Measurements from ENCODE around the gene PDK4.

- no peak for TF ChIP-seq E4F1 (IDR thresholded peaks at IDR 0.05; ENCODE audit: borderline replicate concordance, partially characterized antibody)
- no peak for TF ChIP-seq CTCF (IDR thresholded peaks at IDR 0.05 in 2 of 3, conservative IDR thresholded peaks at IDR 0.05 in 1 of 3; ENCODE audit: control insufficient read depth in 2 of 3, extremely low read depth in 1 of 3, insufficient read depth in 1 of 3, low read depth in 3 of 3, low read length in 3 of 3)
- no peak for TF ChIP-seq POLR2AphosphoS5 (IDR thresholded peaks at IDR 0.05; ENCODE audit: low read length)
- TF ChIP-seq CEBPB (IDR thresholded peaks at IDR 0.05; ENCODE audit: borderline replicate concordance in 1 of 2, low read depth in 2 of 2, low read length in 2 of 2) = no peak
- TF ChIP-seq, protein P1, sequence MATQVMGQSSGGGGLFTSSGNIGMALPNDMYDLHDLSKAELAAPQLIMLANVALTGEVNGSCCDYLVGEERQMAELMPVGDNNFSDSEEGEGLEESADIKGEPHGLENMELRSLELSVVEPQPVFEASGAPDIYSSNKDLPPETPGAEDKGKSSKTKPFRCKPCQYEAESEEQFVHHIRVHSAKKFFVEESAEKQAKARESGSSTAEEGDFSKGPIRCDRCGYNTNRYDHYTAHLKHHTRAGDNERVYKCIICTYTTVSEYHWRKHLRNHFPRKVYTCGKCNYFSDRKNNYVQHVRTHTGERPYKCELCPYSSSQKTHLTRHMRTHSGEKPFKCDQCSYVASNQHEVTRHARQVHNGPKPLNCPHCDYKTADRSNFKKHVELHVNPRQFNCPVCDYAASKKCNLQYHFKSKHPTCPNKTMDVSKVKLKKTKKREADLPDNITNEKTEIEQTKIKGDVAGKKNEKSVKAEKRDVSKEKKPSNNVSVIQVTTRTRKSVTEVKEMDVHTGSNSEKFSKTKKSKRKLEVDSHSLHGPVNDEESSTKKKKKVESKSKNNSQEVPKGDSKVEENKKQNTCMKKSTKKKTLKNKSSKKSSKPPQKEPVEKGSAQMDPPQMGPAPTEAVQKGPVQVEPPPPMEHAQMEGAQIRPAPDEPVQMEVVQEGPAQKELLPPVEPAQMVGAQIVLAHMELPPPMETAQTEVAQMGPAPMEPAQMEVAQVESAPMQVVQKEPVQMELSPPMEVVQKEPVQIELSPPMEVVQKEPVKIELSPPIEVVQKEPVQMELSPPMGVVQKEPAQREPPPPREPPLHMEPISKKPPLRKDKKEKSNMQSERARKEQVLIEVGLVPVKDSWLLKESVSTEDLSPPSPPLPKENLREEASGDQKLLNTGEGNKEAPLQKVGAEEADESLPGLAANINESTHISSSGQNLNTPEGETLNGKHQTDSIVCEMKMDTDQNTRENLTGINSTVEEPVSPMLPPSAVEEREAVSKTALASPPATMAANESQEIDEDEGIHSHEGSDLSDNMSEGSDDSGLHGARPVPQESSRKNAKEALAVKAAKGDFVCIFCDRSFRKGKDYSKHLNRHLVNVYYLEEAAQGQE (IDR thresholded peaks at IDR 0.05; ENCODE audit: low read depth, low read length) = no peak
- no peak for TF ChIP-seq KDM1A (IDR thresholded peaks at IDR 0.05; ENCODE audit: borderline replicate concordance)
- no peak for TF ChIP-seq EZH2 (IDR thresholded peaks at IDR 0.05; ENCODE audit: borderline replicate concordance, control insufficient read depth, low read depth, low read length)
- TF ChIP-seq RAD51 (IDR thresholded peaks at IDR 0.05) = no peak
- no peak for TF ChIP-seq TCF12 (IDR thresholded peaks at IDR 0.05; ENCODE audit: low read depth, low read length)
- TF ChIP-seq MAX (IDR thresholded peaks at IDR 0.05; ENCODE audit: low read depth, low read length) = no peak
These were observed 52.1 kb downstream of the PDK4 start for GRCh38 chr7:95544171-95544570.

Measured in GM12878 (cell line).